Karpas-422 (cell line): ENCODE data around the gene KCNQ1. TPM values are rescaled to one million over a fixed set of nuclear protein-coding genes. Genes with fewer than 3 reads are reported as not detected.

ENCODE experiments used
- DNase-seq: peaks from one replicate; pipeline ENCODE4 v3.0.0-alpha.2; 2015
- H2AFZ ChIP-seq: fragments of 200-600 bp; sonication (generic); 2 replicates; pipeline ENCODE4 v1.6.1; 2014; ENCODE audit warnings: antibody characterized with exemption, low read length, mixed read lengths
- H3K27ac ChIP-seq: fragments of 200-600 bp; sonication (generic); 2 replicates; pipeline ENCODE4 v1.5.1; 2014; ENCODE audit warnings: mild to moderate bottlenecking, low read length, moderate library complexity
- H3K27me3 ChIP-seq: fragments of 200-600 bp; sonication (generic); 2 replicates; pipeline ENCODE4 v1.6.1; 2014; ENCODE audit warnings: low read length, mixed read lengths
- H3K36me3 ChIP-seq: fragments of 200-600 bp; sonication (generic); 2 replicates; pipeline ENCODE4 v1.6.1; 2014; ENCODE audit warnings: low read length, mixed read lengths; ENCODE audit not compliant: insufficient read depth
- H3K4me1 ChIP-seq: fragments of 200-600 bp; sonication (generic); 2 replicates; pipeline ENCODE4 v1.6.1; 2014; ENCODE audit warnings: mild to moderate bottlenecking, low read length, mixed read lengths
- H3K4me2 ChIP-seq: fragments of 200-600 bp; sonication (generic); 2 replicates; pipeline ENCODE4 v1.6.1; 2014; ENCODE audit warnings: low read length, low read depth, mild to moderate bottlenecking; ENCODE audit not compliant: poor library complexity, severe bottlenecking
- H3K4me3 ChIP-seq: fragments of 200-600 bp; sonication (generic); 2 replicates; pipeline ENCODE4 v1.5.1; 2014; ENCODE audit warnings: mild to moderate bottlenecking, antibody characterized with exemption, low read length, mixed read lengths
- H3K79me2 ChIP-seq: fragments of 200-600 bp; sonication (generic); 2 replicates; pipeline ENCODE4 v1.6.1; 2014; ENCODE audit warnings: mild to moderate bottlenecking, low read length, mixed read lengths
- H3K9ac ChIP-seq: fragments of 200-600 bp; sonication (generic); 2 replicates; pipeline ENCODE4 v1.6.0; 2014; ENCODE audit warnings: low read length
- H3K9me2 ChIP-seq: fragments of 200-600 bp; sonication (generic), shearing (Covaris generic); replicated peaks from 2 replicates; pipeline ENCODE4 v1.6.0; 2014; ENCODE audit warnings: mild to moderate bottlenecking, low read length, moderate library complexity; ENCODE audit not compliant: insufficient read depth
- H3K9me3 ChIP-seq: fragments of 300-700, 200-600 bp; sonication (generic); 2 replicates; pipeline ENCODE4 v1.6.1; 2014; ENCODE audit warnings: low read length, mixed read lengths
- H4K20me1 ChIP-seq: fragments of 200-600 bp; sonication (generic); 2 replicates; pipeline ENCODE4 v1.6.1; 2014; ENCODE audit warnings: mild to moderate bottlenecking, antibody characterized with exemption, low read length, low read depth; ENCODE audit not compliant: insufficient read depth
- total RNA-seq: library from RNA; depleted of rRNA; stranded (reverse); fragments of >200 nt; shearing (Covaris generic); gene quantifications from 2 replicates; pipeline ENCODE4 v1.2.3, GENCODE V29; 2014; ENCODE audit warnings: low replicate concordance

The KCNQ1 gene
- total RNA-seq, 1 experiment from 2014 or later: not detected

DNA sequence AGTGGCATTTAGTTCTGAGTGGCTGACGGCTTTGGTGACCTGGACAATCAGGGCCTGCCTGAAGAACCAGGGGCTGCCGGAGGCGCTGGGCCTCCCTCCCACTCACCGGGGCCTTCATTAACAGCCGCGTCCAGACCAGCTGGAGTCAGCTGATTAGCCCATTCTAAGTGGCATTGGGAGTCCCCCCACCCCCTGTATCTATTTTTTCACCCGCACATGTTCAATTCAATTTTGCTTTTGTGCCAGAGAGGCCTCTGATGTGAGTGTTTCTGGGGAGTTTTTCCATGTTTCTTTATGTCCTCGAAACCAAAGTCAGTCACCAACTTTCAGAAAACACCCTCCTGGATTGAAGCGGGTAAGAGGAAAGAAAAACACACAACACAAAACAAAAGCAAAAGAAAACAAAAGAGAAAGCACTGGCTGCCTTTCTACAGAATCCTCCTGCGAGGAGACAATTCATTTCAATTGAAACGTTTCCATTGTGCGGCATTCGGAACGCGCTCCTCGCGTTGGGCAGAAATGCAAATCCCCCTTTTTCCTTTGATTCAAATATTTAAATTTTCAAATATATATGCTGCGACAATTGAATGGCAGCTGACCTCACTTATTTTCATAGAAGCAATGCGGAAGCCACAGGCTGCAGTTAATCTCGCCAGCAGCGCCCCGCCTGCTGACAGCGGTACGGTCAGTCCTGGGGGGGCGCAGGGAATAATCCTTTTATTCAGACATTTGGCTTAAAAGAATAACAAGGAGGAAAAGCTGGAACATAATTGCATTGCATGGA lies 423.1 kb downstream of the KCNQ1 start:
- H2AFZ ChIP-seq: no peak overlapping the region
- no peaks in the 10 kb centered on the region for H3K4me1 ChIP-seq
- no peak overlapping the region for H3K4me3 ChIP-seq
- no peak overlapping the region for H3K9ac ChIP-seq
- no peaks in the 10 kb centered on the region for H4K20me1 ChIP-seq
- no peaks in the 10 kb centered on the region for H3K79me2 ChIP-seq
- no peak for DNase-seq
- no peaks in the 10 kb centered on the region for H3K36me3 ChIP-seq
- H3K9me2 ChIP-seq: no peaks in the 10 kb centered on the region
- no peaks in the 10 kb centered on the region for H3K9me3 ChIP-seq
- no peak overlapping the region for H3K27ac ChIP-seq
- H3K4me2 ChIP-seq: no peak overlapping the region
- no peaks in the 10 kb centered on the region for H3K27me3 ChIP-seq

DNA sequence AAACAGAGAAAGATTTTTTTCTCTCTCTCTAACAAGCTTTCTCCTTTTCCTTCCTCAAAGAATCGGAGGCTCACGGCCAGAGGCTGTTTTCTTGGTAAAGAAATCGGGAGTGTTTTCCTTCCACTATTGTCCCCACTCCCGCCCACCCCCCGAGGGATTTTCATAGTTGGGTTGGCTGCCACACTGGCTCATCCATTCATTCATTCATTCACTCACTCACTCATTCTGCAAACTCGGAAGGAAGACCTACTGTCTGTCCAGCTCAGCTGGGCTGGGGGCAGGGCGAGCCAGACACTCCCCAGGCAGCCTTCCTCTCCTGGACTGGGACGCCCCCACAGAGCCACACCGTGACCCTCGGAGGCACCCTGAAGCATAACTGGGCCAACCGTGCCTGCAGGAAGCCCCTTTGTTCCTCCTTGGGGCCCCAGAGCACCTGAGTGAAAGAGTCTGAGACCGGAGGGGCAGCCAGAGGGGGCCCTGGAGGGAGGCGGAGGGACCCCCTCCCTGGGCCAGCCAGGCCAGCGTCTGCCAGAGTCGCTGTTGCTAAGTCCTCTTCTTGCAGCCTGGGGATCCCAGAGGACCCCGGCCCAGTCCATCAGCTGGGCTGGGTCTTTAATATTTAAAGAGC lies 423.8 kb downstream of the KCNQ1 start:
- H3K27ac ChIP-seq: no peak overlapping the region
- H3K4me2 ChIP-seq: no peak overlapping the region
- H2AFZ ChIP-seq: no peak overlapping the region
- no peaks in the 10 kb centered on the region for H3K27me3 ChIP-seq
- no peaks in the 10 kb centered on the region for H3K79me2 ChIP-seq
- H3K9ac ChIP-seq: no peak overlapping the region
- no peaks in the 10 kb centered on the region for H3K36me3 ChIP-seq
- H3K4me3 ChIP-seq: no peak overlapping the region
- H3K4me1 ChIP-seq: no peaks in the 10 kb centered on the region
- no peak for DNase-seq
- H3K9me3 ChIP-seq: no peaks in the 10 kb centered on the region
- H3K9me2 ChIP-seq: no peaks in the 10 kb centered on the region
- H4K20me1 ChIP-seq: no peaks in the 10 kb centered on the region

DNA sequence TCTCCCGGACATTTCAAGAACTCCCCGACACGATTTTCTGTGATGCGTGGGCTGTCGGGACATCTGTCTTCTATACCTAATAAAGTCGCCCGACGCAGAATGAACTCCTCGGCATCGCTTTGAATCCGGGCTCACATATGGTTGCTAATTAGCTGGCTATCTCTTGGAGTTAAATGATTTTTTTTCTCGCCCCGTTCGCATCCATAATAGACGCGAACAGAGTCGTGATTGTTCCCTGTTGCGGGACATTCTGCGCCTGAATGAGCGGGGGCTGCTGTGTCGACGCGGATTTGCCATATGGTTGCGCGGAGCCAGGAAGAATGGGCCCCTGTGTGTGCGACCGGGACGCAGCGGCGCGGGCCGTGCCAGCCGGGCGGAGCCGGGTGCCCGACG lies 424.3 kb downstream of the KCNQ1 start:
- Histone ChIP-seq H3K27ac (no peak overlapping the region), H3K9ac (no peak overlapping the region), H3K4me3 (no peak overlapping the region), H3K9me2 (no peaks in the 10 kb centered on the region), H3K79me2 (no peaks in the 10 kb centered on the region), H3K4me1 (no peaks in the 10 kb centered on the region), H2AFZ (no peak overlapping the region), H3K36me3 (no peaks in the 10 kb centered on the region), H3K9me3 (no peaks in the 10 kb centered on the region), H3K4me2 (no peak overlapping the region), H3K27me3 (no peaks in the 10 kb centered on the region), H4K20me1 (no peaks in the 10 kb centered on the region)
- DNase-seq: no peak

DNA sequence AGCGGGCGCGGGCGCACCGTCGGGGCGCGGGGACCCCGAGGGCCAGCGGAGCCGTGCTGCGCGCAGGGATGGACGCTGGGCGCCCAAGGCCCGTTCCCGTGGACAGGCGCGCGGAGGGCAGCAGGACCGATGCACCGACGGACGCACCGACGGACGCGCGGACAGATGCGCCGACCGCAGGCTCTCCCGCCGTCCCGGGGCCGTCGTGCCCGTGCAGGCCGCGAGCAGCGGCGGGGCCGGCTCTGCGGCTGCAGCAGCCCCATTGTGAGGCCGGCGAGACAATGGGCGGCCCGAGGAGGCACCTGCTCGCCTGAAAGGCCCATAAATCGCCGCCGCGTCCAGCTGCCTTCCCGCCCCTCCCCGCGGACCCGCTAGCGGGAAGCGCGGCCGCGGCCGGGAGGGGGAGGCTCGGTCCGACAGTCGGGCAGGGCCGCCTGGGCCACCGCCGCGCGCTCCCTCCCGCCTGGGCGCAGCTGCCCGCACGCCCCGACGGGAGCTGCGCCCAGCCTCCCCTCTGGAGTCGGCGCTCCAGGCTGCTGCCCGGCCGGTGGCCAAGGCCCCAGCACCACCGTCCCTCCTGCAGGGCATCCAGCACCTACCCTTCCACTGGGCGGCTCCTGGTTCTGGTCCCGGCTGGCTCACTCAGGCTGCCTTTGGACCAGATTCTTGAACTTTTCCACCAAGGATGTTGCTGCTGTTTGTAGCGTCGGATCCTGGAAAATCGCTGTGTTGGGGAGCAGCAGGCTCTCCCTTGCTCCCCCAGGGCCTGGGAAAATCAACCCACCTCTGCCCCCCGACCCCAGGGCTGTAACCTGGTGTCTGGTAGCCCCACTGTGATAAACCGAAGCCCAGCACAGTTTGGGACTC lies 425.0 kb downstream of the KCNQ1 start:
- Histone ChIP-seq H4K20me1 (no peaks in the 10 kb centered on the region), H3K4me2 (no peak overlapping the region), H3K9ac (no peak overlapping the region), H2AFZ (no peak overlapping the region), H3K9me3 (no peaks in the 10 kb centered on the region), H3K79me2 (no peaks in the 10 kb centered on the region), H3K27me3 (no peaks in the 10 kb centered on the region), H3K36me3 (no peaks in the 10 kb centered on the region), H3K4me1 (no peaks in the 10 kb centered on the region), H3K27ac (no peak overlapping the region), H3K4me3 (no peak overlapping the region), H3K9me2 (no peaks in the 10 kb centered on the region)
- no peak for DNase-seq

DNA sequence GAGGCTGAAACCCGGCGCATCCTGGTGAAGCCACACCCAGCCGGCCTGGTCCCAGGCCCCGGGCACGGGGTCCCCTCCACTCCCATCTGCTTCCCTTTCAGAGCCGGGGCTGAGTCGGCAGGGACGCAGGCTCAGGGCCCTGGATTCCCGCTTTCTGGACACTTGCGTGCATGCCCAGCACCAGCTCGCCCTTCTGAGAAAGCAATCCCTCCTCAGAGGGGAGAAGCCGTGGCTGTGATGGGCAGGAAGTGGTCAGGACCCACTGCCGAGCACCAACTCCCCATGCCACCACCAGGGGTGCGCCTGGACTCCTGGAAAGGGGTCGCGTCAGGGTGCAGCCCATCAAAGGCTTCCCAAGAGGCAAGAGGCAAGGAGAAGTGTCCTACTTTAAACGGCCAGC lies 425.7 kb downstream of the KCNQ1 start:
- H3K27me3 ChIP-seq: no peaks in the 10 kb centered on the region
- no peak overlapping the region for H3K4me3 ChIP-seq
- H3K27ac ChIP-seq: no peak overlapping the region

DNA sequence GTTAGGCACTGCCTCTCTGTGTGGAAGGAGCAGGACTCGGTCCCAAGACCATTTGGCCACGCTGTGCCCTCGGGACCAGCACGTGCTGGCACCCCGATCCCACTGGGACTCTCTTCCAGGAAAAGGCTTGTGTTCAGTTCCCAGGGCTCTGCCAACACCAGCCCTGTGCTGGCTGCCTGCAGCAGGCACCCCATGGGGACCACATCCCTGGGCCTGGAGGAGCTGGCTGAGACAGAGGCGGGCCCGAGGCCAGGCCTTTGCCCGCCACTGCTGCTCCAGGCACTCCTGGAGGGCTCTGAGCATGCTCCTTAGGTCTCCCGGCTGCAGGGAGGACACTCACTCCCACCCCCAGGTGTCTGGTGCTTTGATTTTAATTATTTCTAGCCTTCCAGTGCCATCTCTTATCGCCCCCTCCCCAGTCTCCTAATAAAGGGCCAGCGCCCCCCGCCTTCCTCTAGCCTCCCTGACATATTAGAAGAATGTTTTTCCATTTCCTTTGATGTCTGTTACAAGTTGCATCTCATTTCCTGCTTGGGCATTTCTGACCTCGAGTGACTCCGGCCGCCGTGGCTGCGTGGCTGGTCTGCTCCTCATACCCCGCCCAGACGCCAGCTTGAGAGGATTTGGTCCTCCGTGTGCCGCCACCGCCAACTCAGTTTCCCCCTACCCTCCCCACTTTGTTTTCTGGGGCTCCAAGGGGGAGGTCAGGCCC lies 426.3 kb downstream of the KCNQ1 start:
- Histone ChIP-seq H2AFZ (no peak overlapping the region), H3K9ac (no peak overlapping the region), H3K9me3 (no peaks in the 10 kb centered on the region), H3K4me1 (no peaks in the 10 kb centered on the region), H3K36me3 (no peaks in the 10 kb centered on the region), H3K9me2 (no peaks in the 10 kb centered on the region), H3K27ac (no peak overlapping the region), H4K20me1 (no peaks in the 10 kb centered on the region), H3K4me3 (no peak overlapping the region), H3K27me3 (no peaks in the 10 kb centered on the region), H3K79me2 (no peaks in the 10 kb centered on the region), H3K4me2 (no peak overlapping the region)
- DNase-seq: no peak

More for the DNA sequence above, 425.7 kb downstream of the KCNQ1 start:
- no peak overlapping the region for H3K9ac ChIP-seq
- H3K79me2 ChIP-seq: no peaks in the 10 kb centered on the region
- H3K9me3 ChIP-seq: no peaks in the 10 kb centered on the region
- H3K36me3 ChIP-seq: no peaks in the 10 kb centered on the region
- no peak overlapping the region for H3K4me2 ChIP-seq
- no peaks in the 10 kb centered on the region for H3K9me2 ChIP-seq
- DNase-seq: no peak
- H4K20me1 ChIP-seq: no peaks in the 10 kb centered on the region
- H3K4me1 ChIP-seq: no peaks in the 10 kb centered on the region
- no peak overlapping the region for H2AFZ ChIP-seq

DNA sequence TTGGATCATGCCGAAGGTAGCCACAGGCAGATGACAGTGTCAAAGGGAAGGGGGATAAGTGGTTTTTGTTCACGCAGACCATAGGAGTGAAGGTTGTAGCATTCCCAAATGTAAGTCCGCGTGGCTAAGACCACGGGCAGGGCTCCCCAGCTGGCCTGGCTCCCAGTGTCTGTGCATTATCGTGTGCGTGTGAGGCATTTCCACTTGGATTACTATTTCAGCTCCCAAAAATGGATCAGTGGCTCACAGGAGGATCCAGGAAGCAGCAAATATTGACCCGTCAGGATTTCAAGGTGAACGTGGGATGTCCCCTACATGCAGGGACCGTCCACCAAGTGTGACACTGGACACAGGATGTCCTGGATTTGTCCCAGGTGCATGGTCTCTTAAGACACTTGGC lies 430.2 kb downstream of the KCNQ1 start:
- Histone ChIP-seq H3K4me3 (no peak overlapping the region), H3K79me2 (no peaks in the 10 kb centered on the region), H3K4me1 (no peaks in the 10 kb centered on the region), H3K27ac (no peak overlapping the region), H2AFZ (no peak overlapping the region), H3K9ac (no peak overlapping the region), H4K20me1 (no peaks in the 10 kb centered on the region), H3K9me2 (no peaks in the 10 kb centered on the region), H3K4me2 (no peak overlapping the region), H3K36me3 (no peaks in the 10 kb centered on the region), H3K9me3 (no peaks in the 10 kb centered on the region), H3K27me3 (no peaks in the 10 kb centered on the region)
- DNase-seq: no peak

DNA sequence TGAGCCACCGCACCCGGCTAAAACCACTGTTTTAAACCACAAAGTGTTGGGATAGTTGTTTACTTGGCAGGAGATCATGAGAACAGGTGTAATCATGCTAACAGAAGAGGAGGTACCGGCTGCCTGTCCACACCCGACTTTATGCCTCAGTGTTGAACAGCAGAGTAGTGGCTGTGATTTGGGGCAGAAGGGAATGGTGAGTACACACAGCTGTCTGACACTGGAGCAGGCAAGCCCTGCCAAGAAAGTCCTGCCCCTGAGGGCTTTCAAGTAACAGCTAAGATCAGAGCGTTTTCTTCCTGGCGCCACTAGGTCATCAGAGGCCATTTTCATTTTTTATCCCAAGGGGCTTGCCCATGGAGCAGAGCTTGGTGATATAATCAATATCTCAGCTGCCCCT lies 432.7 kb downstream of the KCNQ1 start:
- no peaks in the 10 kb centered on the region for H3K9me3 ChIP-seq
- H3K27ac ChIP-seq: no peak overlapping the region
- no peaks in the 10 kb centered on the region for H3K27me3 ChIP-seq
- no peak overlapping the region for H3K9ac ChIP-seq
- H3K4me3 ChIP-seq: no peak overlapping the region
- no peaks in the 10 kb centered on the region for H3K9me2 ChIP-seq
- no peak for DNase-seq
- no peak overlapping the region for H2AFZ ChIP-seq
- no peaks in the 10 kb centered on the region for H3K36me3 ChIP-seq
- no peaks in the 10 kb centered on the region for H3K4me1 ChIP-seq
- H3K4me2 ChIP-seq: no peak overlapping the region
- no peaks in the 10 kb centered on the region for H4K20me1 ChIP-seq
- H3K79me2 ChIP-seq: no peaks in the 10 kb centered on the region
